Psoas muscle (tissue), 8 donors: ENCODE measurements around the gene PTPRG. TPM values are rescaled to one million over a fixed set of nuclear protein-coding genes. Genes with fewer than 3 reads are reported as not detected.

Experiments used
- ATAC-seq, 4 donors: fragments of 200-7000 bp; cut with Tn5 transposase; one replicate each; pipeline ENCODE4 v1.9.1; 2020; ENCODE audit warnings: moderate library complexity in 3 of 4, mild to moderate bottlenecking in 2 of 4
- DNase-seq, 2 donors: peaks; one replicate each; pipeline ENCODE4 v3.0.0-alpha.2; 2020
- H3K27ac ChIP-seq: fragments of 200-600 bp; one replicate; pipeline ENCODE4 v1.8.0; 2022
- H3K27me3 ChIP-seq, 3 donors: fragments of 200-600 bp in 1 of 3; one replicate each; pipeline versions ENCODE4 v1.6.1 to v1.8.0; 2013 to 2022; ENCODE audit warnings: low read length in 2 of 3, mild to moderate bottlenecking in 2 of 3, moderate library complexity in 1 of 3; ENCODE audit not compliant: insufficient read depth in 3 of 3
- H3K36me3 ChIP-seq, 2 donors: fragments of 200-600 bp in 1 of 2; one replicate each; pipeline versions ENCODE4 v1.6.1 to v1.8.0; 2013 to 2022; ENCODE audit warnings: low read depth in 1 of 2, mild to moderate bottlenecking in 1 of 2, moderate library complexity in 1 of 2; ENCODE audit not compliant: insufficient read depth in 1 of 2
- H3K4me1 ChIP-seq: fragments of 200-600 bp; one replicate; pipeline ENCODE4 v1.8.0; 2022
- H3K4me3 ChIP-seq: fragments of 200-600 bp; one replicate; pipeline ENCODE4 v1.8.0; 2022; ENCODE audit warnings: mild to moderate bottlenecking
- H3K9me3 ChIP-seq: fragments of 200-600 bp; one replicate; pipeline ENCODE4 v1.8.0; 2022
- CTCF ChIP-seq: fragments of 200-600 bp; IDR thresholded peaks from one replicate; pipeline ENCODE4 v1.8.0; 2022; ENCODE audit warnings: antibody characterized with exemption
- WGBS, 3 donors: extraction: QIAGEN DNeasy Blood & Tissue Kit; methylation state at CpG; one replicate each; pipeline versions ENCODE4 v1.1.6 to v1.1.7; 2013; 5-methylcytosine and 5-hydroxymethylcytosine counted together
- intact Hi-C, 2 donors: fragments of 100-400 bp; cut with DNase I; formaldehyde crosslinking; loops; one replicate each; pipeline versions ENCODE4 v1.11.0 to v1.14.2; 2022
- polyA plus RNA-seq, 3 donors: library from polyadenylated mRNA; stranded (reverse); fragments of 200-250 nt; gene quantifications; one replicate each; pipeline ENCODE4 v1.2.3, GENCODE V29; 2013
- total RNA-seq, 4 donors: library from RNA; stranded (reverse); fragmentation: NEBNext Ultra II Directional in 2 of 4; extraction: Animal tissue kit (Norgen Biotek cat#: 25700) in 2 of 4; gene quantifications; one replicate each; pipeline versions ENCODE4 v1.2.1 to v1.2.4, GENCODE V29; 2021 to 2023
- donor health status: healthy with polysubstance abuse.
- donor health status: DM: no; HTN: no; CAD: no; lungs with moderate emphysema.
- donor health status: Bipolar disorder and iron deficiency.
- donor health status: healthy.
- donor health status: DM: yes; HTN: yes; CAD: no.
- donor health status: DM: no; HTN: no; CAD: no.
- donor health status: DM: no; HTN: no; CAD: no.
- donor health status: DM: yes; HTN: yes; CAD: no.

PTPRG gene
- total and polyA plus RNA-seq, 7 donors = 4.5 to 29.5 (median 12.6) TPM

GRCh38 chr3:61580982-61581643, 19.7 kb downstream of the PTPRG start:
- Histone ChIP-seq H3K4me1 (peaks cover 36% of the 10 kb centered on the region), H3K36me3 (no peaks in the 10 kb centered on the region), H3K9me3 (no peaks in the 10 kb centered on the region), H3K27ac (no peak overlapping the region), H3K4me3 (no peak overlapping the region), H3K27me3 (no peaks in the 10 kb centered on the region)
- WGBS, 3 donors = 56 to 76% (median 58%) methylated on average over 7 of the region's 7 CpGs
- DNase-seq (no peak), ATAC-seq (no peak)
- TF ChIP-seq CTCF = no peak
- intact Hi-C loops = loop anchor here in 1 of 2 donors (10.0 kb wide), 1 partner anchor 254 kb away; no protein-coding TSS in a partner anchor

GRCh38 chr3:61582287-61582686, 20.9 kb downstream of the PTPRG start:
- intact Hi-C loops = loop anchor here in 1 of 2 donors (10.0 kb wide), 1 partner anchor 253 kb away; no protein-coding TSS in a partner anchor
- H3K4me1 ChIP-seq = peaks cover 35% of the 10 kb centered on the region
- no peak overlapping the region for H3K27ac ChIP-seq
- H3K27me3 ChIP-seq = no peaks in the 10 kb centered on the region
- ATAC-seq (no peak), DNase-seq (no peak)
- TF ChIP-seq CTCF = no peak
- no peaks in the 10 kb centered on the region for H3K36me3 ChIP-seq
- WGBS, 3 donors = 54 to 89% (median 66%) methylated on average over 4 of the region's 4 CpGs
- no peak overlapping the region for H3K4me3 ChIP-seq
- no peaks in the 10 kb centered on the region for H3K9me3 ChIP-seq

GRCh38 chr3:61582846-61583245, 21.5 kb downstream of the PTPRG start:
- no peak for DNase-seq
- intact Hi-C loops = loop anchor here in 1 of 2 donors (10.0 kb wide), 1 partner anchor 252 kb away; no protein-coding TSS in a partner anchor
- TF ChIP-seq CTCF = no peak
- no peaks in the 10 kb centered on the region for H3K9me3 ChIP-seq
- H3K4me3 ChIP-seq = no peak overlapping the region
- 92 to 97% (median 95%) methylated on average over 4 of the region's 4 CpGs for WGBS, 3 donors
- no peaks in the 10 kb centered on the region for H3K36me3 ChIP-seq
- H3K27me3 ChIP-seq = no peaks in the 10 kb centered on the region
- H3K27ac ChIP-seq = no peak overlapping the region
- no peak for ATAC-seq
- H3K4me1 ChIP-seq = peaks cover 35% of the 10 kb centered on the region

DNA sequence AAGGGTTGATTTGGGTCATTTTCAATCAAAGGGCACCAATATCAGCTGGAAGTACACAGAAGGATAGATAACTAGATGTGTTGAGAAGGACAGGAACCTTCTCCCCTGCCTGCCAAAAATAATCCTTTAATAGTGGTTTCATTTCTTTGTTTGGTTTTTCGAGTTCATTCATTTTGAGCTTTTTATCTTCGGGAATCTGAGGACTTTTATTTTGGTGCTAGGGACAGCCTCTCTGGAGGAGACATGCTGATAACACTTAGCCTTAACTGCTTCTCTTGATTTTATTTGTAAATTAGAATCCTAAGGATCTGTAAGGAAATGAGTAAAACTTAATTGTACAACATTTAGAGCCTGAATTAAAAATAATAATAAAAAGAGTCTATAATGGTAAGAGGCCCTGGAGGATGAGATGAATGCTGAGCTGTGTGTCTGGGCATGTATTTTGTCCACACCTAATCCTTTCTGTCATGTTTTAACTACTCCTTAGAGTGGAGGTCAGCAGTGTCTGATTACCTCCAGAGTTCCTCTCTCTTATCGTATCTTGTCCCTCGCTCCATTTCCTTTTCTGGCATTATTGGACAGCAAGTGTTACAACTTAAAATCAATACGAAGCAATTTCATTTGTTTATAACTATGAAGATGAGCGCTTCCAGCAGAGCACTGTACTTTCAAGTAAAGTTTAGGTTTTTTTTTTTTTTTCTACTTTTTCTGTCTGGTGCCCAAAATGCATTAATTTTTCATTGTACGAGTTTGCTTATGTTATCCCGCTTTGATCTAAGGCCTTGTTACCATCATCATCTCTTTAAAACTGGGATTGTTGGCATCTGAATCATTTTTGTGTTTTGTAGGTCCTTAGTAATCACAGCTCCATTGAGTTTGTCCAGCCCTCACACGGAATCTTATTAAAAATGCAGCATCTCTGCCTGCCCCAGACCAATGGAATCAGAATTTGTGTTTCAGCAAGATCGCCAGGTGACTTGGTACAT, 22.8 kb downstream of the PTPRG start:
- Histone ChIP-seq H3K27me3 (no peaks in the 10 kb centered on the region), H3K4me1 (peaks cover 31% of the 10 kb centered on the region), H3K27ac (no peak overlapping the region), H3K4me3 (no peak overlapping the region), H3K9me3 (no peaks in the 10 kb centered on the region), H3K36me3 (peaks cover 0 to 5% of the 10 kb centered on the region in 2 donors)
- ATAC-seq (no peak), DNase-seq (no peak)
- no peak for TF ChIP-seq CTCF
- intact Hi-C loops = loop anchor here in 1 of 2 donors (10.0 kb wide), 1 partner anchor 251 kb away; no protein-coding TSS in a partner anchor
- 70 to 84% (median 71%) methylated on average over 10 of the region's 10 CpGs for WGBS, 3 donors
